Stimulated activated CD4-positive, alpha-beta T cell treated with anti-CD3 and anti-CD28 coated beads, Interleukin-15, amount 100 ng/mL, for 1 hour (primary cell): ENCODE data around the gene EXOSC10.
A peak's percentile ranks its signal among the peaks of the same experiment; 100 is the strongest.
"Not testable (repeated sequence)": the region's sequence is repeated elsewhere in the genome, so short reads cannot be mapped to it uniquely, and the experiment has no call there.

Experiments
- DNase-seq, 2 donors: peaks; one replicate each; pipeline ENCODE4 v3.0.0-alpha.2; 2020; ENCODE audit warnings: low read depth in 1 of 2, low spot score in 1 of 2

EXOSC10 gene

GRCh38 chr1:11044086-11044848 is 55.4 kb downstream of the EXOSC10 start:
- no peak for DNase-seq

- DNase-seq: no peak
Measured at GRCh38 chr1:11042995-11043874, 56.4 kb downstream of the EXOSC10 start.

- DNase-seq: no peak
Measured at GRCh38 chr1:11042065-11042464, 57.6 kb downstream of the EXOSC10 start.

- no peak for DNase-seq
Measured at GRCh38 chr1:11041048-11041447, 58.6 kb downstream of the EXOSC10 start.

GRCh38 chr1:11040105-11040429 is 59.6 kb downstream of the EXOSC10 start:
- DNase-seq: not testable (repeated sequence)

GRCh38 chr1:11039351-11040104 is 60.1 kb downstream of the EXOSC10 start:
- DNase-seq: no peak

GRCh38 chr1:11037740-11038182 is 61.9 kb downstream of the EXOSC10 start:
- peak; percentile 78 to 79 for DNase-seq

- DNase-seq: not testable (repeated sequence)
Measured at GRCh38 chr1:11037019-11037739, 62.5 kb downstream of the EXOSC10 start.

- DNase-seq: no peak
Measured at GRCh38 chr1:11031624-11032262, 67.9 kb downstream of the EXOSC10 start.

- DNase-seq: no peak
Measured at GRCh38 chr1:11030865-11031264, 68.8 kb downstream of the EXOSC10 start.

- no peak for DNase-seq
Measured at GRCh38 chr1:11028018-11028417, 71.7 kb downstream of the EXOSC10 start.

GRCh38 chr1:11027316-11027715 is 72.4 kb downstream of the EXOSC10 start:
- DNase-seq: no peak

- no peak for DNase-seq
Measured at GRCh38 chr1:11026903-11027302, 72.8 kb downstream of the EXOSC10 start.

- DNase-seq: no peak
Measured at GRCh38 chr1:11026052-11026451, 73.6 kb downstream of the EXOSC10 start.

GRCh38 chr1:11025618-11026017 is 74.1 kb downstream of the EXOSC10 start:
- no peak for DNase-seq

GRCh38 chr1:11024874-11025203 is 74.8 kb downstream of the EXOSC10 start:
- no peak for DNase-seq

- no peak for DNase-seq
Measured at GRCh38 chr1:11024154-11024873, 75.4 kb downstream of the EXOSC10 start.

- no peak for DNase-seq
Measured at GRCh38 chr1:11023201-11023600, 76.5 kb downstream of the EXOSC10 start.

- DNase-seq: no peak
Measured at GRCh38 chr1:11019971-11020370, 79.7 kb downstream of the EXOSC10 start.

GRCh38 chr1:11019358-11019757 is 80.3 kb downstream of the EXOSC10 start:
- not testable (repeated sequence) for DNase-seq
